HG03520 (cell line): ENCODE results near the gene WDR72.
"Not testable (repeated sequence)": the region's sequence is repeated elsewhere in the genome, so short reads cannot be mapped to it uniquely, and the experiment has no call there.

ENCODE experiments used
- ATAC-seq: cut with Tn5 transposase; IDR thresholded peaks from one replicate; pipeline ENCODE4 v1.9.1; 2021; ENCODE audit warnings: mild to moderate bottlenecking, moderate library complexity; ENCODE audit not compliant: unreplicated experiment

The WDR72 gene

GRCh38 chr15:53540626-53541300 is 218.7 kb downstream of the WDR72 start:
- not testable (repeated sequence) for ATAC-seq

DNA sequence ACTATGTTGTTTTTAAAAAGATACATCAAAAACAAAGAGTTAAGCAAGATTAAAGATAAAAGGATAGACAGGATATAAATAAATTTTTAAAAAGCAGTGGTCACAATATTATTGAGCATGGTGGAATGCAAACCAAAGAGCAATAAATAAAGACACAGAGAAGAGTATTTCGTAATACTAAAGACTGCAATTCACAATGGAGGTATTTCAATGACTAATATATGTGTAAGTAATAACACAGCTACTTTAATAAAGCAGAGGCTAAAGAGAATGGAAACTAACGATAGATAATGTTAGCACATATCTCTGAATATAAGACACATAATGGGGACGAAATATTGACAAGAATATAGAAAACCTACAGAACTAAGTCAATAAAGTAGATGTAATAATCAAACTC is 219.6 kb downstream of the WDR72 start:
- no peak for ATAC-seq

DNA sequence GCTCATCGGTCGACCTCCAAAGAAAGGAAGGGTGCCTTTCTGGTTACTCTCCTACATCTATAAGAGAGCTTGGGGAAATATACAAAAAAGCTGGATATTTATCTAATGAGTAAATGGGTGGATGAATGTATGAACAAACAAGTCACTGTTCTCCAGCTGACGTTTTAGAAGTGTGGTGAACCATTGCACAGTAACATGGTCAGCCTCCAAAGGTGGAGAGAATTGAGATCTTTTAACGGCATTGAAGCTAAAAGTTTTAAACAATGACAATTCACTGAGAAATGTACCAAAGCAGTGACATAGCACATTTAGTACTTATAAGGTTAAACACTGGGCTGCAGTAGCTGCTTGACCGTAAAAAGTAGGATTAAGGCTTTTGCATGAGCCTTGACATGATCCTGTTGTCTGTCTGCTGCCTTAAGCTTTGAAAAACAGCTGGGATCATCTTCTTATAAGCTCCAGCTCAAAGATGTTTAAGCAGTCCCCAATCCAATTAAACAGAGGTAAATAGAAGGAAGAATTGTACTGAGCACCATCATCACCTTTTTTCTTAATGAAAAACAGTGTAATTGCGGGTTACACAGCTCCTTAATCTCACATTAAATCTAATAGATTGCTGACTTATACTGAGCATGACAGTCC is 222.9 kb downstream of the WDR72 start:
- ATAC-seq, result no peak

DNA sequence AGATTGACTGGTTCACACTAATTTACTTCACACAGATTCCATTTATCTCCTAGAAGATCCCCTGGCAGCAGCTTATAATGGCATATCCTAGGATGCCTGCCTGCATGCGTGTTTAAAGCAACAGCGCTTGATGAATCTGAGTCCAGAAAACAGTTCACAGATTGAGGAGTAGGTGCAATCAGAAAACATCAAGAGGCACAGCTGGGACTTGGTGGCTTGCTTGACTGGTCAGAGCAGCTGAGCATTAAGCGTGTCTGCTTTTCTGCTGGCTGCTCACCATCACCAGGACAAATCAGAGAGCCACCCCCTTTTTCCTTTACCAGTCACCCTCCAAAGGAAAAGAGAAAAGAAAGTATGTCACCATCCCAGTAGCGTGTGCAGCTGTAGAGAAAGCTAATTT is 223.6 kb downstream of the WDR72 start:
- no peak for ATAC-seq

- no peak for ATAC-seq
Measured at GRCh38 chr15:53534105-53534839, 225.2 kb downstream of the WDR72 start.

GRCh38 chr15:53530761-53531160 is 228.7 kb downstream of the WDR72 start:
- no peak for ATAC-seq

GRCh38 chr15:53527996-53528395 is 231.5 kb downstream of the WDR72 start:
- no peak for ATAC-seq

DNA sequence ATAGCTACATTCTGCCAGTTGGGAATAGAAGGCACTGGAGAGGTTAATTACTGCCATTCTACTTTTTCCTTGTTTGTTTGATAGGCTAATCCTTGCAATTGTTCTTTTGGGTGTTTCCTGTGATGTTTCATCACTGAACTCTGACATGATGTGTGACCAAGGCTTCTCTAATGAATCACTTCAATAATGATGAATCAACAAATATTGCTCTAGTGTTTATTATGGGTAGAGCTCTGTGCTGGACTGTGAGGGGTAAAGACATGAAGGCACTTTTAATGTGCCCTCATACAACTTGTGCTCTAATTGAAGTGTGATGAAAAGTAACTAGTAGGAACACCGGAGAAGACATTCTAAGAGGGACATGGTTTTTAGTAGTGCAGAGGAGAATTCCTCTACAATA is 233.6 kb downstream of the WDR72 start:
- ATAC-seq, result no peak

DNA sequence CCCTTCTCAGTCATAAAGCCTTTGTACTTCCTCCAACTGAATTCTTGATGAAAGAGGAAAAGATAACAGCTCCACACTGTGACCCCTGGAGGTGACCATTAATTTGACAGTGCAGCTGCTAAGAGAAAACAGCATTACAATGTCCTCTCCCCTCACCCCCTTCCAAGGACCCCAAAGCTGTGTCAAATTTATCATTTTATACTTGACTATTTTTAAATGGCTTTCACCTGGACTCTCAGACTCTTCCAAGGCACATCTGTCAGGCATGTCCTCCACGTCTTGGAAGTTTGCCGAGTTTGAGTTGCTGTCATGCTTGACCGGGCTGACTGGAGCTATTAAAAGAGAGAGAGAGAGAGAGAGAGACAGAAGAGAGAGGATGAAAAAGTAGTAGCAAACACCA is 236.5 kb downstream of the WDR72 start:
- ATAC-seq, result no peak

DNA sequence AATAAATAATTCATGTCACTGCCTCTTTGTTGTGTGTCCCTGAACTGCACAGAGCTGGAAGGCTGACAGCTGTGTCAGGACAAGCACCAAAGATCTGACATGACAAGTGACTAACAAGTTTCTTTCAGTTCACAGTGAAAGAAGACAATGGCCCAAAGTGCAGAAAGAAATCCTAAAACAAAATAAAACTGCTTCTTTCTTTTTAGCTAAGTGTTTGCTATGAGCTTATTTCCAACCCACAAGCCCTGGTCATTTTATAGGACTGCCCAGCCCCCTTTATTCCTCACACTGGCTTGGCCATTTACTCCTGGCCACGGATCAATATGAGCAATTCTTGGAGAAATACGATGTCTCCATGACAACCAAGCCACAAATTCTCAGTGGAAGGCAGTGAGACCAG is 238.5 kb downstream of the WDR72 start:
- no peak for ATAC-seq

DNA sequence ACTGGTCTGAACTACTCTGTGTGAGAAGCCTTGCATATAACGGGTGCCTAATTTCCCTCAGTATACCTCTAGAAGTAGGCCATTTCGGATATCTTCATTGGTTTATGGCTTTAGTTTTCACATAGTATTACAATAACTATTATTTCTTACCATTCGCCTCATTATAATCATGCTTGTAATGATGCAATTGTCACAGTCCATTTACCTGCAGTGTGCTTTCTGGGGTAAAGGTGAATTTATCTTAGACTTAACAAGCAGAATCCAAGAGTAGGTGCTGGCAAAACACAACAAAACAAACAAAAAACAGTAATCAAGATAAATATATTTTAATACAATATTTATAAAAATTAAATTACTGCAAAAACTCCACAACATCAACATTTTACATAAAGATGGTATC is 246.0 kb downstream of the WDR72 start:
- ATAC-seq, result no peak

DNA sequence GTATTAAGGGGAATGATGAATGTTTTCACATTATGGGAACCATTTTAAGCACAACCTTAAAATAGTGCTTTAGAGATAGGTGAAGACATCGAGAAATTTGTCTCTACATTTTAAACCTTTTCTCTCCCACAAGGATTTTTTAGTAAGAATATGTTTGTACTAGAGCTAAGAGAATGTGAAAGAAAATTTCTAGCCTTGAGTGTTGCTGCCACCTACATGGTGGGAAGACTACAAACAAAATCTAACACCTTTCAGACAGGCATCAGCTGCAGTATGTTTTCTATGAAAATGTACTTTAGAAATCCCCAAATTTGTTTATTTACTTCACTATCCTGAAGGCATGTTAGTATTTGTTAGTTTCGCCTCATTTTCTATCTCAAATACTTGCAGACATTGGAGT is 247.4 kb downstream of the WDR72 start:
- ATAC-seq, result no peak

DNA sequence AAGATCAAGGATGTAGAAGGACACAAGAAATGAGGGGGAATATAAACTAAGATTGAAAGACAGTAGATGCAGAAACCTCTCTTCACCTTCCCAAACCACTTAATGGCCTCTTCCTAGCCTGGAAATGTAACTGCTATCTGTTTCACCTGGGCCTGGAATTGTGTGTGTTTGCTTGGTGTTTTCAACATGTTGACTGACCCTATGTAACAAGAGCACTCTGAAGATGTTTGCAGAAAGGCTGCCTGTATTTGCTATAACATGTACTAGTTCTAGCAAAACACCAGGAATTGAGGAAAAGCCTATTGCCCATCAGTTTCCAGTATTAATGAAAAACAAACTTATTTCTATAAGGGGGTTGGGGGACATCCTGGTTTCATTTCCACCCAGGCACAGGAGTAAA is 248.3 kb downstream of the WDR72 start:
- ATAC-seq, result no peak

- no peak for ATAC-seq
Measured at GRCh38 chr15:53506370-53506769, 253.1 kb downstream of the WDR72 start.

- ATAC-seq, result no peak
Measured at GRCh38 chr15:53498996-53499395, 260.5 kb downstream of the WDR72 start.

GRCh38 chr15:53490341-53490740 is 269.1 kb downstream of the WDR72 start:
- no peak for ATAC-seq

DNA sequence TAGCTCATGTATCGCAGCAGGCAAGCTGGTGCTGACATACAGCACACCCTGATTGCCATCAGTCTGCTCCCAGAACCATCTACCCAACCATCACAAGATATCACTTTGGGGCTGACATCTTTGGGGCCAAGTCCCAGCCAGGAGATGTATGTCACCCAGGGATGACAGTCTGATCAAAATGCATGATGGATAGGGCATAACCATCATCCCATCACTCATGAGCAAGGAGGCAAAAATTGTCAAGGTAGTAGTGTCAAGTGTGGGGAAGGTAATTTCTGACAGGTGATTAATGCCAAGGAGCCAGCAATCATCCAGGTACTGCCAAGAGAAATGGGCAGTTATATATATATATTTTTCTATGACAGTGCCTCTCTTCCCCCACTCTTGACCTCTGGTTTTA is 277.4 kb downstream of the WDR72 start:
- ATAC-seq, result no peak

DNA sequence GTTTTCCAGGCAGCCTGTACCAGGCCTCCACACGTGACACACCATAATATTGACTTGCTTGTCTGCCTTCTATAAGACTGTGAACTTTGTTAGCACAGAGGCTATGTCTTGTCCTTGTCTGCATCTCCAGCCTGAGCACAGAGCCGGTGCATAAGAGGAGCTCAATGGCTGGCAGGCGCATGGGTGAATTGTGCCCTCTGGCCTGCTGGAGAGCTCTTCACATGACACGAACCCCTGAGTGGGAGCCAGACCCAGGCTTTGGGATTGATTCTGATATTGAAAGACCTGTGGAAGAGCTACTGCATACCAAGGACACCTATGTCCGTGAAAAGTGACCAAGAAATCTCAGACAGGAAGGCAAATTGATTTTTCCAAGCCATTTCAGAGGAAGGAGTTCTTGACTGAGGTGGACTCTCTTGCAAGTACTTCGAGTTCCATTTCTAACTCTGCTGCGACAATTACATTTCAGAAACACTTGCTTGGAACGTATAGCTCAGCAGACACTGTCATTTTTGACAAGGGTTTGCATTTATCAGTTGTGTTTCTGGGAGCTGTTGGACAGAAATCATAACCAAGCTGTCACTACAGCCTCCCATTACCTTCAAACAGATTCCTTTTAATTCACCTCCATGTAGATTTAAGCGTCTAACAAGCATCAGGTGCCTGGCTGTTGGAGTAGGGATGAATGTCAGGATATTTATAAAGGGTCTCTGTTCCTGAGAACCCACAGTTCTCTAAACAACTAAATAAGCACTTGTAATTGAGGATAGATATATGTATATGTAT is 281.3 kb downstream of the WDR72 start:
- no peak for ATAC-seq

- no peak for ATAC-seq
Measured at GRCh38 chr15:53473886-53474285, 285.6 kb downstream of the WDR72 start.

DNA sequence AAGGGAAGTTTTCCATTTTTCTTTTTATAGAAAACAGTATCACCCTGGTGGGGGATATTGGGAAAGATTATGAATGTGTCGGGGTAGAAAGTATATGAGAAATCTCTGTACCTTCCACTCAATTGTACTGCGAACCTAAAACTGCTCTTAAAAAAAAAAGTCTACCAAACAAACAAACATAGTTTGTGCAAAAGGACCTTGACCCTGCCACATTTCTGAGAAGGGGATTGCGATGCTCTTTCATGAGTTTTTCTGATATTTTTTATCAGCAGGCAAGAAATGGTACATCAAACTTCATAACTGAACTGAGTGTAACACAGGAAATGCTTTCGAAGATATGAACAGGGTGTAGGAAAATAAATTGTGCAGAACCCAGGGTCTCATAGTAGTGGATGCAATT is 286.0 kb downstream of the WDR72 start:
- no peak for ATAC-seq

- ATAC-seq, result no peak
Measured at GRCh38 chr15:53472883-53473282, 286.6 kb downstream of the WDR72 start.
